Measurements from ENCODE around the gene CRTC2. TPM values are rescaled to one million over a fixed set of nuclear protein-coding genes. Genes with fewer than 3 reads are reported as not detected.
"Not testable (repeated sequence)": the region's sequence is repeated elsewhere in the genome, so short reads cannot be mapped to it uniquely, and the experiment has no call there.

Gene CRTC2
- total and polyA plus RNA-seq, 9 of the 15 experiments (the other 6 are each of a cell fraction or from before 2014, with no cell fraction given), result 2.7 to 26.4 (median 10.2) TPM

DNA sequence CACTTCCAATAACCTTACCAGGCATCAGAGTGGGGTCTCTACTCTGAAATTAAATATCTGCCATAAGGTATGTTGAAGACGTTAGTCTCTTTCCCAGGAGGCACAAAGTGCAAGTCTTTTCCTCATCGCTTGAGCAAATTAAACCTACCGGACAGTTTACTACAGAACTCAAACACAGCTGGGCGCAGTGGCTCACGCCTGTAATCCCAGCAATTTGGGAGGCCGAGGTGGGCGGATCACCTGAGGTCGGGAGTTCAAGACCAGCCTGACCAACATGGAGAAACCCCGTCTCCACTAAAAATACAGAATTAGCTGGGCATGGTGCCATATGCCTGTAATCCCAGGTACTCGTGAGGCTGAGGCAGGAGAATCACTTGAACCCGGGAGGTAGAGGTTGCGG lies 20.7 kb upstream of the CRTC2 start:
- H3K79me2 ChIP-seq (ENCODE audit: control insufficient read depth, insufficient read depth, low read length), result peaks cover 42% of the 10 kb centered on the region
- peaks cover 42% of the 10 kb centered on the region for H3K36me3 ChIP-seq (ENCODE audit: control insufficient read depth, insufficient read depth, low read length)
- POLR2A ChIA-PET, result interaction anchor here (0.6 to 5.6 kb wide), 5 partner anchors 8 to 189 kb away, joined by 3 to 104 read pairs (median 3); partner anchors contain the start of genes CREB3L4 and RPS27
- H3K4me3 ChIP-seq, result peak overlapping the region; percentile 84
- H4K20me1 ChIP-seq (replicated peaks; ENCODE audit: control insufficient read depth, insufficient read depth, low read length); DNase-seq (ENCODE audit: extremely low read depth in 1 of 4, low spot score in 3 of 4); H3K27me3 ChIP-seq (ENCODE audit: control insufficient read depth in 2 of 2, insufficient read depth in 2 of 2, low read length in 2 of 2); ATAC-seq; H3K9me3 ChIP-seq (replicated peaks; ENCODE audit: control insufficient read depth, insufficient read depth, low read depth, low read length); CTCF ChIA-PET (ENCODE audit: low intra/inter-chr PET ratio); in situ Hi-C loops (cut with MboI); FAIRE-seq; H3K9me1 ChIP-seq (ENCODE audit: control insufficient read depth, insufficient read depth, low read length); BruUV-seq (replicated peaks); TF ChIP-seq NR2C1 (tag; IDR thresholded peaks at IDR 0.05): not testable (repeated sequence)
- 36% methylated on average over 11 of the region's 12 CpGs for WGBS (ENCODE audit: insufficient coverage, low coverage, missing lambda C conversion rate)
- H2AFZ ChIP-seq (ENCODE audit: low read depth, low read length), result peak overlapping the region; percentile 89
- 0 out of 2 replicates have a peak, but pooled peaks have one; percentile 34 for TF ChIP-seq BCOR (IDR thresholded peaks at IDR 0.05)
- TF ChIP-seq EGR1 (conservative IDR thresholded peaks at IDR 0.05), result peak; percentile 63
- TF ChIP-seq KLF13 (tag; IDR thresholded peaks at IDR 0.05; ENCODE audit: borderline replicate concordance, low read depth), result peak; percentile 37; the same call in 1 of the 2 replicates
- peak; percentile 50 for TF ChIP-seq NFIC (IDR thresholded peaks at IDR 0.05)
- 0 out of 2 replicates have a peak, but pooled peaks have one; percentile 24 for TF ChIP-seq DIDO1 (tag; IDR thresholded peaks at IDR 0.05; ENCODE audit: low read depth)
- 0 out of 2 replicates have a peak, but pooled peaks have one; percentile 23 for TF ChIP-seq NR2C1 (IDR thresholded peaks at IDR 0.05)
- 0 out of 4 replicates have a peak, but pooled peaks of 1 of the 2 experiments have one; percentile 8 for TF ChIP-seq KDM1A (IDR thresholded peaks at IDR 0.05)
- TF ChIP-seq, protein P1, sequence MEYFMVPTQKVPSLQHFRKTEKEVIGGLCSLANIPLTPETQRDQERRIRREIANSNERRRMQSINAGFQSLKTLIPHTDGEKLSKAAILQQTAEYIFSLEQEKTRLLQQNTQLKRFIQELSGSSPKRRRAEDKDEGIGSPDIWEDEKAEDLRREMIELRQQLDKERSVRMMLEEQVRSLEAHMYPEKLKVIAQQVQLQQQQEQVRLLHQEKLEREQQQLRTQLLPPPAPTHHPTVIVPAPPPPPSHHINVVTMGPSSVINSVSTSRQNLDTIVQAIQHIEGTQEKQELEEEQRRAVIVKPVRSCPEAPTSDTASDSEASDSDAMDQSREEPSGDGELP (CRISPR knock-in tag; IDR thresholded peaks at IDR 0.05; ENCODE audit: borderline replicate concordance), result 0 out of 2 replicates have a peak, but pooled peaks have one; percentile 28
- peaks cover 13 to 19% of the 10 kb centered on the region in 2 experiments; a peak in 4 of 5 replicates for H3K4me1 ChIP-seq (replicated peaks in 1 of 2; ENCODE audit: control insufficient read depth in 2 of 2, insufficient read depth in 2 of 2, low read length in 2 of 2)
- intact Hi-C loops (cut with micrococcal nuclease), result loop anchor here (2.0 kb wide), 1 partner anchor 56 kb away; the partner anchor contains the start of gene GATAD2B
- H3K9ac ChIP-seq (ENCODE audit: insufficient read depth in 1 of 2, low read depth in 2 of 2, low read length in 2 of 2), result peak overlapping the region in 1 of 2 experiments; percentile 98; a peak in 2 of 4 replicates
- H3K27ac ChIP-seq (ENCODE audit: extremely low read depth, low read depth, low read length), result peak overlapping the region; percentile 91
- peak overlapping the region; percentile 99 for H3K4me2 ChIP-seq (ENCODE audit: insufficient read depth, low read length)

All from K562 (cell line).